Body of pancreas (tissue), 4 donors: ENCODE measurements around the gene DNAH8. TPM values are rescaled to one million over a fixed set of nuclear protein-coding genes. Genes with fewer than 3 reads are reported as not detected.

ENCODE experiments used
- ATAC-seq: fragments of 150-250 bp; one replicate; pipeline ENCODE4 v1.9.1; 2016
- DNase-seq, 4 donors: peaks; one replicate each; pipeline ENCODE4 v3.0.0-alpha.2; 2019
- H3K27ac ChIP-seq, 4 donors: fragments of 200-600 bp; sonication (generic); 1 replicate in 3 of 4; 2 replicates in 1 of 4; pipeline versions ENCODE4 v1.5.1 to v1.6.1; 2016 to 2019; ENCODE audit warnings: mild to moderate bottlenecking in 1 of 4, mixed read lengths in 1 of 4, moderate library complexity in 1 of 4
- H3K27me3 ChIP-seq, 2 donors: fragments of 200-600 bp; sonication (generic); one replicate each; pipeline ENCODE4 v1.6.0; 2016; ENCODE audit warnings: mild to moderate bottlenecking in 1 of 2
- H3K36me3 ChIP-seq, 2 donors: fragments of 200-600 bp; sonication (generic); replicated peaks in 1 of 2; 2 replicates each; pipeline ENCODE4 v1.5.1; 2016; ENCODE audit warnings: low read depth in 2 of 2; ENCODE audit not compliant: insufficient read depth in 1 of 2
- H3K4me1 ChIP-seq: fragments of 200-600 bp; sonication (generic); one replicate; pipeline ENCODE4 v1.6.0; 2016
- H3K4me3 ChIP-seq, 2 donors: fragments of 200-600 bp; sonication (generic); 1 replicate in 1 of 2; 2 replicates in 1 of 2; pipeline ENCODE4 v1.5.1; 2016 to 2019
- H3K9me3 ChIP-seq, 3 donors: fragments of 200-600 bp; sonication (generic); 1 replicate in 2 of 3; 2 replicates in 1 of 3; pipeline ENCODE4 v1.5.1; 2016
- POLR2A ChIP-seq, 3 donors: fragments of 450-650 bp; IDR thresholded peaks; one replicate each; pipeline ENCODE4 v1.6.1; 2016; ENCODE audit warnings: antibody characterized with exemption in 3 of 3, mild to moderate bottlenecking in 2 of 3
- WGBS, 2 donors: methylation state at CpG; one replicate each; pipeline ENCODE4 v1.1.5; 2017; 5-methylcytosine and 5-hydroxymethylcytosine counted together
- intact Hi-C: fragments of 100-400 bp; cut with DNase I; formaldehyde crosslinking; loops from one replicate; pipeline ENCODE4 v1.15.1; 2023
- total RNA-seq, 2 donors: library from RNA; depleted of rRNA; stranded (reverse); fragments of >200 nt; gene quantifications; one replicate each; pipeline ENCODE4 v1.1.0, GENCODE V29; 2016
- TF ChIP-seq, protein P1 (sequence below), 7 experiments: fragments of 450-650 bp in 4 of 7; fragments of 200-600 bp in 3 of 7; sonication (generic) in 3 of 7; IDR thresholded peaks; one replicate each; pipeline ENCODE4 v1.5.1; 2016 to 2019; ENCODE audit warnings: antibody characterized with exemption in 7 of 7

The DNAH8 gene
- total RNA-seq, 2 donors from 2014 or later, result not detected

DNA sequence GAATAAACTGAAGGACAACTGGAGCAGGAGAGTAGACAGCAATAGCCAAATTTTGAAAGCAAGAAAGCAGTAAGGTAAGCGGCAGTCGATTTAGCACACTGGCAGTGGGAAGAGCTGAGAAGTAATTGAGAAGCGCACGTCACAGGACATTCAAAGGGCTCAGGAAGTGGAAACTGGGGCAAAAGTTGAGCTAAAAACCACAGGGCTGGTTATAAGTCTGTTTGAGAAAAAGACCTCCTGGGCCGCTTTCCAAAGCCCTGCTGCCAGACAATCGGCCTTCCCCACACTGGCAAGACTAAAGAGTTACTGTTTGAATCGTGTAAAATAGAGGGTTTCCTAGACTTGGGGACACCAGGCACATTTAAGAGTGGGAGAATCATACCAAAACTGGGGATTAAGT, 161.4 kb downstream of the DNAH8 start:
- 69 to 79% methylated on average over 7 of the region's 7 CpGs for WGBS, 2 donors
- Histone ChIP-seq H3K36me3 (no peaks in the 10 kb centered on the region), H3K27ac (no peak overlapping the region), H3K9me3 (no peaks in the 10 kb centered on the region), H3K4me3 (no peak overlapping the region), H3K27me3 (peaks cover 0 to 4% of the 10 kb centered on the region in 2 donors), H3K4me1 (no peaks in the 10 kb centered on the region)
- ATAC-seq (no peak), DNase-seq (no peak)
- intact Hi-C loops, result loop anchor here (10.0 kb wide), 1 partner anchor 438 kb away; the partner anchor contains the start of gene KCNK17
- no peak for TF ChIP-seq POLR2A (IDR thresholded peaks at IDR 0.05)

DNA sequence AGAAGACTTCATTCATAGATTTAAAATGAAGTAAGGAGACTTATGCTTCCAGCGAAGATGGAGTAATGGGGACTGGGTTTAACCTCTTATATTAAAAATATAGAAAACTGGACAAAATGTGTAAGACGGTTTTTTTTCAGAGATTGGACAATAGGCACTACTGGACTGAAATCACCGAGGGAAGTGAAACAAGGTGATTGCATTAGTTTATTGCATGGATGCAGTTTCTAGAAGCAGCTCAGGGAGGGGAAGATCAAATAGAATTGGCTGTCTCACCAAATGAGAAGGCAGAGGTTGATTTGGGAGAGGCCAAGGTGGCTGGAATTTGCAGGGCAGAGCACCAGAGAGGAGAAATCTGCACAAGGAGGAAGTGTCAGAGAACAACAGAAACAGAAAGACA, 162.6 kb downstream of the DNAH8 start:
- Histone ChIP-seq H3K27ac (no peak overlapping the region), H3K9me3 (no peaks in the 10 kb centered on the region), H3K4me1 (no peaks in the 10 kb centered on the region), H3K27me3 (no peaks in the 10 kb centered on the region), H3K36me3 (no peaks in the 10 kb centered on the region), H3K4me3 (no peak overlapping the region)
- TF ChIP-seq, protein P1, sequence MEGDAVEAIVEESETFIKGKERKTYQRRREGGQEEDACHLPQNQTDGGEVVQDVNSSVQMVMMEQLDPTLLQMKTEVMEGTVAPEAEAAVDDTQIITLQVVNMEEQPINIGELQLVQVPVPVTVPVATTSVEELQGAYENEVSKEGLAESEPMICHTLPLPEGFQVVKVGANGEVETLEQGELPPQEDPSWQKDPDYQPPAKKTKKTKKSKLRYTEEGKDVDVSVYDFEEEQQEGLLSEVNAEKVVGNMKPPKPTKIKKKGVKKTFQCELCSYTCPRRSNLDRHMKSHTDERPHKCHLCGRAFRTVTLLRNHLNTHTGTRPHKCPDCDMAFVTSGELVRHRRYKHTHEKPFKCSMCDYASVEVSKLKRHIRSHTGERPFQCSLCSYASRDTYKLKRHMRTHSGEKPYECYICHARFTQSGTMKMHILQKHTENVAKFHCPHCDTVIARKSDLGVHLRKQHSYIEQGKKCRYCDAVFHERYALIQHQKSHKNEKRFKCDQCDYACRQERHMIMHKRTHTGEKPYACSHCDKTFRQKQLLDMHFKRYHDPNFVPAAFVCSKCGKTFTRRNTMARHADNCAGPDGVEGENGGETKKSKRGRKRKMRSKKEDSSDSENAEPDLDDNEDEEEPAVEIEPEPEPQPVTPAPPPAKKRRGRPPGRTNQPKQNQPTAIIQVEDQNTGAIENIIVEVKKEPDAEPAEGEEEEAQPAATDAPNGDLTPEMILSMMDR (IDR thresholded peaks at IDR 0.05), result no peak
- no peak for TF ChIP-seq POLR2A (IDR thresholded peaks at IDR 0.05)
- WGBS, 2 donors, result 24 to 82% methylated on average over 2 to 3 of the region's 3 CpGs
- intact Hi-C loops, result loop anchor here (10.0 kb wide), 1 partner anchor 437 kb away; the partner anchor contains the start of gene KCNK17
- no peak for DNase-seq
- no peak for ATAC-seq

DNA sequence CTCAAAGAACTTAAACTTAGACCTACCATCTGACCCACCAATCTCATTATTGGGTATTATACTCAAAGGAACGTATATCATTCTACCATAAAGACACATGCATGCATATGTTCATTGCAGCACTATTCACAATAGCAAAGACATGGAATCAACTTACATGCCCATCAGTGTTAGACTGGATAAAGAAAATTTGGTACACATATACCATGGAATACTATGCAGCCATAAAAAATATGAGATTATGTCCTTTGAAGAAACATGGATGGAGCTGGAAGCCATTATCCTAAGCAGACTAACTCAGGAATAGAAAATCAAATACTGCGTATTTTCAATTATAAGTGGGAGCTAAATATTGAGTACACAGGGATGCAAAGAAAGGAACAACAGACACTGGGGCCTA, 167.0 kb downstream of the DNAH8 start:
- no peak overlapping the region for H3K4me3 ChIP-seq
- WGBS, 2 donors, result 93 to 95% methylated on average over 2 of the region's 2 CpGs
- DNase-seq (no peak), ATAC-seq (no peak)
- TF ChIP-seq, protein P1 (IDR thresholded peaks at IDR 0.05), result no peak
- TF ChIP-seq POLR2A (IDR thresholded peaks at IDR 0.05), result no peak
- no peak overlapping the region for H3K27ac ChIP-seq
- intact Hi-C loops, result no loop called here
- H3K27me3 ChIP-seq, result no peaks in the 10 kb centered on the region
- no peaks in the 10 kb centered on the region for H3K4me1 ChIP-seq
- no peaks in the 10 kb centered on the region for H3K36me3 ChIP-seq
- no peaks in the 10 kb centered on the region for H3K9me3 ChIP-seq

DNA sequence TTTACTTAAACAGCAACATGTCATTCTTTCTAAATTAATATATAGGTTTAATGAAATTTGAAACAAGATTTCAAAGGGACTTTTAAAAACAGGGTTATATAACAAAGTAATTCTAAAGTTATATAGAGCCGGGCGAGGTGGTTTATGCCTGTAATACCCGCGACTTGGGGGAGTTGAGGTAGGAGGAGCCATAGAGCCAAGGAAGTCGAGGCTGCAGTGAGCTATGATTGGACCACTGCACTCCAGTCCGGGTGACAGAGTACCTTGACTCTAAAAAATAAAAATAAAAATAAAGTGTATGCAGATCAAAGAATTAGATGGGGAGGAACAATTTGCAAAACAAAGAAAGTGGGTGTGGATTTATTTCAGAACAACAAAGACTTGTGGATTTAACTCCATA, 182.4 kb downstream of the DNAH8 start:
- TF ChIP-seq, protein P1 (IDR thresholded peaks at IDR 0.05), result no peak
- no peak for TF ChIP-seq POLR2A (IDR thresholded peaks at IDR 0.05)
- Histone ChIP-seq H3K9me3 (no peaks in the 10 kb centered on the region), H3K27ac (no peak overlapping the region), H3K4me1 (no peaks in the 10 kb centered on the region), H3K4me3 (no peak overlapping the region), H3K36me3 (no peaks in the 10 kb centered on the region), H3K27me3 (no peaks in the 10 kb centered on the region)
- intact Hi-C loops, result no loop called here
- DNase-seq, result no peak
- no peak for ATAC-seq
- WGBS, 2 donors, result 79 to 88% methylated on average over 6 of the region's 6 CpGs

DNA sequence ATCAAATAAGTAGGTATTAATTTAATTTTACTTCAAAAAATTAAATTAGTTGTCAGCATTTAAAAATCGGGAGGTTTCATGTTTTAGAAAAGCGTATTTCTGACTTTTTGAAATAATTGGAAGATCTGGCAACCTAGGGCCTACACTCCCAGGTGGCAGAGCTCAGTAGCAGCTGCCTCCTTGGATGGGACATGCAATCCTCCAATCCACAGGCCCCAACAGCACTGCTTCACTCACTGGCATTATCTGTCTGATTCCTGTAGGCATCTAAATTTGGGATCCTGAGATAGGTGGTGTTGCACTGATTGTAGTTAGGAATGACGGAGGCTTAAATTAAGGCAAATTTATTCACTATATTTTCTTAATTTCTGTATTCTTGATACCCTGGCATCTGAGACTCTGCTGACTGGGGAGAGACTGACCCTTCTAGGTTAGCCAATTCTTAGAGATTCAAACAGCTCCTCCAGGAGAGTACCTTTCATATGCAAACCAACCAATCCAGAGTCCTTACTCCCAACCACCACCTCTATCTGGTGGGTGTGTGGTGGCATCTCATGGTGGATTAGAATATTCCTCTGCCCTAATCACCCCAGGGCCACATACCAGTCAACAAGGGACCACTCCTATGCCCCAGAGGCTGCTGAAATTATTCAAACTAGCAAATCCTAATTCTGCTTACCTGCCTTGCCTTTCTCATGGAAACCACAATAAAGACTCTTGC, 186.9 kb downstream of the DNAH8 start:
- no peaks in the 10 kb centered on the region for H3K4me1 ChIP-seq
- no peak overlapping the region for H3K4me3 ChIP-seq
- intact Hi-C loops, result no loop called here
- DNase-seq, result no peak
- ATAC-seq, result no peak
- no peak for TF ChIP-seq POLR2A (IDR thresholded peaks at IDR 0.05)
- TF ChIP-seq, protein P1 (IDR thresholded peaks at IDR 0.05), result no peak
- H3K27ac ChIP-seq, result no peak overlapping the region
- H3K27me3 ChIP-seq, result no peaks in the 10 kb centered on the region
- H3K36me3 ChIP-seq, result no peaks in the 10 kb centered on the region
- 90 to 95% methylated on average over 3 of the region's 3 CpGs for WGBS, 2 donors
- H3K9me3 ChIP-seq, result no peaks in the 10 kb centered on the region
